T47D (cell line): Measurements from ENCODE around the gene MYO1D.
A peak's percentile ranks its signal among the peaks of the same experiment; 100 is the strongest.
"Not testable (repeated sequence)": the region's sequence is repeated elsewhere in the genome, so short reads cannot be mapped to it uniquely, and the experiment has no call there.

Experiments
- DNase-seq, 2 experiments: peaks; one replicate each; pipeline versions ENCODE4 v3.0.0 to v3.0.0-alpha.2; 2011 to 2012; ENCODE audit warnings: low read depth in 1 of 2, low spot score in 1 of 2
- JUND ChIP-seq: IDR thresholded peaks from 2 replicates; pipeline ENCODE4 v1.6.1; 2012; ENCODE audit warnings: low read depth
- in situ Hi-C: cut with HindIII; loops from 2 replicates; pipeline ENCODE4 v1.10.0; 2016; ENCODE audit warnings: low sequenced_read_pairs, low pct_unique_long_range_greater_than_20kb

MYO1D gene

DNA sequence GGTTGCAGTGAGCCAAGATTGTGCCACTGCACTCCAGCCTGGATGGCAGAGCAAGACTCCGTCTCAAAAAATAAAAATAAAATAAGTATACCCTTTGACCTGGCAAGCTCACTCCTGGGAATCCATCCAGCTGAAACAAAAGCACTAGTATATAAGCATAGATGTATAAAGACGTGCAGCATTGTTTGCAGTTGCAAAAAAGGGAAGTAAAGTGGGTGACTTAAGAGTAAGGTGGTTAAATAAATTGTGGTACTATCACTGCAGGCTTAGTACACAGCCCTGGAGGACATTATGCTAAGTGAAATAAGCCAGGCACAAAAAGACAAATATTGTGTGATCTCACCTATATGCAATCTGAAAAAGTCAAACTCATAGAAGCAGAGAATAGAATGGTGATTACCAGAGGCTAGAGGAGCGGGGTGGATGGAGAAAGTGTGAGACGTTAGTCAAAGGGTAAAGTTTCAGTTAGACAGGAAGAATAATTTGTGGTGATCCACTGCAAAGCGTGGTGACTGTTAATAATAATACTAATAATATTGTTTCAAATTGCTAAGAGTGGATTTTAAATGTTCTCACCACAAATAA is 113.0 kb downstream of the MYO1D start:
- no peak for TF ChIP-seq JUND
- DNase-seq = no peak
- in situ Hi-C loops = no loop called here

DNA sequence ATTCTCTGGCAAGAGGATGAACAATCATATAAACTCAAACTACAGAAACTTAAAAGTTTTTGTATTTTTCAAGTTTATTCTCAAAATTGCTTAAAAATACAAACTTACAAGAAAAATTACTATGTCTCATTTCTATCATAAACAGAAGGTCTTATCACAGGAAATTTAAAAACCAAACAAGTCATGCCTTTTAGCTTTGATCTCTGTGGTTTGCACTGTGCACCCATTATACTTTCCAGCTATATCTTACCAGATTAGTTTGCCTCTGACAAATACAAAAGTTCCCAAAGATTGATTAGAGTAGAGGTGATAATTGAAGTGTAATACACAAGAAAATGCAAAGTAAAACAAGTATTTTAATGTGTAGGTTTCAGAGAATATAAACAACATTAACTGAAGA is 117.4 kb downstream of the MYO1D start:
- TF ChIP-seq JUND = no peak
- no peak for DNase-seq
- in situ Hi-C loops = no loop called here

DNA sequence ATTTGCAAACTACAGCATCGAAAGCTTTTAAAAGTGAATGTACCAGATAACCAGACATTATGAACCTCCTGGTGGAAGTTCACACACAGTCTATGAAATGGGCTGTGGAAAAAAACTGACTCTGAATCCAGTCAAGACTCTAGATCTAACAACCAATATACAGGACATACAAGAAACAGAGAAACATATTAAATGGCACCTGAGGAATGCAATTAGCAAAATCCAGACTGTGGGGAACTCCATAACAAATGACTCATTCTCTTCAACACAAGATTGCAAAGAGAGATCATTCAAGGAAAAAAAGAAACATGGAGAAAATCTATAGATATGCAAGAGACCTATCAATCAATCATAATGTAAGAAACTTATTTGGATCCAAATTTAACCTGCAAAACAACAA is 119.0 kb downstream of the MYO1D start:
- in situ Hi-C loops = no loop called here
- DNase-seq = no peak
- TF ChIP-seq JUND = no peak

DNA sequence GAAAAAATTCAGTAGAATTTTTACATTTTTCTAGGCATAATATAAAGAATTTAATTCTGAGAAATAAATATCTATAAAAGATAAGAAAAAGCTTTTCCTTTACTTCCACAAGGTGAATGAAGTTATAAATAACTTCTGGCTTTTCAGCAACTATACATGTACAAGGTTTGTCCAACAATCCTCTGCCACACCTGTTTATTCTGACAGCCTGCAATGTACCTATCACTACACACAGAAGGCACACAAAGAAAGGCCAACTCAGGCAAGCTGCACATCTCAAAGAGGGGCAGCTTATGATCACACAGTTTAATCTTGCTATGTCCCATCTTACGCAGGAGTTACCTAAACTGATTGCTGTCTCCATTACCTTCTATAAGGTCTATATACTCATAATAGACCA is 120.2 kb downstream of the MYO1D start:
- DNase-seq = no peak
- TF ChIP-seq JUND = no peak
- in situ Hi-C loops = no loop called here

DNA sequence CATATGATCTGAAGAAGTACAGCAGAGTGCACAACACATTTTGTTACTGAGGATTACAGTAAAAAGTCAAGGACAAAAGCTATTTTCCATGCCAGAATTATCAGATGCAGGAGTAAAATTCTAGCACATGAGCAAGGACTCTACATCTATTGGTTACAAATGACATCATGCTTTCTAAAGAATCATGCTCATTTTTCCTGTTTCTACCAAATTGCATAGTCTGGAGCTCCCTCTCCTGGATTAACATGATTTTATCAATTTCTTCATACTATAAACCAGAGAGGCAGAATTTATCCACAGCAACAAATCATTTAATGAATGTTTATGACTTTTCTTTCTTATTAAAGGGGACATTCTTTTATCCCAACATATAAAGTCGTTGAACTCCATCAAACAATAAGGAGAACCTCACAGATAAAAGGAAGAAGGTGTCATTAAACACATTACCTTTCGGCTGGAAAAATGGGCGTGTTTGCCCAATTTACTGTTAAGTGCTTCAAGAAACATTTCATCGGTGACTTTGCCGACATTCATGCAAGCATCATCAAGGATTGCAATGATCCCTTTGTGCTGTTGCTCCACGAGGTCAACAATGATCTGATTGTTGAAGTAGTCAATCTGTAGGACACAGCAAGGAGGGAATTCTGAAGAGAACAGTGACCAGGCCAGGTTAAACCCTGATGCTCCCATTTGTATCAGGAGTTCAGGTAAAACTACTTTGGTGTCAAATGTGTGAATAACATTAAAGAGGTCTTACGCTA is 121.7 kb downstream of the MYO1D start:
- no peak for TF ChIP-seq JUND
- in situ Hi-C loops = no loop called here
- peak; percentile 26 to 71 for DNase-seq

DNA sequence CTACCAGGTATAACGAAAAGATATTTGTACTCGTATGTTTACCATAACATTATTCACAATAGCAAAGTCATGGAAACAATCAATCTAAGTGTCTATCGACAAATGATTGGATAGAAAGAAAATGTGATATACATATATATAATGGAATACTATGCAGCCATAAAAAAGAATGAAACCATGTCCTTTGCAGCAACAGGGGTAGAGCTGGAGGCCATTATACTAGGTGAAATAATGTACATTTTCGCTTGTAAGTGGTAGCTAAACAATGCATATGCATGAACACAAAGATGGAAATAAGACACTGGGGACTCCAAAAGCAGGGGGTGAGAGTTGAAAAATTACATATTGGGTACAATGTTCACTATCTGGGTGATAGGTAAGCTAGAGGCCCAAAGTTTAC is 124.0 kb downstream of the MYO1D start:
- TF ChIP-seq JUND = no peak
- in situ Hi-C loops = no loop called here
- no peak for DNase-seq

DNA sequence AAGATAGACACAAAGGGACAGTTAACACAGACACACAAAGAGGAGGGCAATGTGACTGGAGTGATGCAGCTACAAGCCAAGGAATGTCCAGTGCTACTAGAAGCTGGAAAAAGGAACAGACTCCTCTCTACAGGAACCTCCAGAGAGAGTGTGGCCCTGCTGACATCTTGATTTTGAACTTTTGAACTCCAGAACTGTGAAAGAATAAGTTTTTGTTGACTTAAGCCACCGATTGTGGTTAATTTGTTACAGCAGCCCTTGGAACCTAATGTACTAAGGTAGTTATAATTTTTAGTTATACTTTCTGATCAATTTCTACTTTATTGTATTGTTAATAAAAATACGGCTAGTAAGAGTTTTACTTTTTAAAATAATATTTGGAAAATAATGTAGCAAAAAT is 129.1 kb downstream of the MYO1D start:
- in situ Hi-C loops = no loop called here
- DNase-seq = no peak
- no peak for TF ChIP-seq JUND

DNA sequence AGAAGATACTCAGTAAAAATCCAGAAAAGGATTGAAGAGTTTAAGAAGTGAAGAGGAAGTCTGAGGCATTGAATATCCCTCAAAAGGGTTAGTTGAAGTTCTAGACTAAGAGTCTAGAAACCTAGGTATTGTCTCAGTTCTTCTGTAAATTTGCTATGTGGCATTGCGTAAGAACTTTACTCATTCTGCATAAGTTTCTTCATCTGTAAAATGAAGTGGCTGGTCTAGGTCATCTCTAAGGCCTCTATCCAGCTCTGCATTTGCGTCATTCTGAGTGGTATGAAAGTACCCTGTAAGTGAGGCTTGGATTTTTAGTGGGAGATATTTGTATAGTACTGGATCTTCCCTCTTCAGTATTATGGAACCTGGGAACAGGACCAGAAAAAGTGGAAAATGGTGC is 130.2 kb downstream of the MYO1D start:
- in situ Hi-C loops = no loop called here
- no peak for DNase-seq
- TF ChIP-seq JUND = no peak

DNA sequence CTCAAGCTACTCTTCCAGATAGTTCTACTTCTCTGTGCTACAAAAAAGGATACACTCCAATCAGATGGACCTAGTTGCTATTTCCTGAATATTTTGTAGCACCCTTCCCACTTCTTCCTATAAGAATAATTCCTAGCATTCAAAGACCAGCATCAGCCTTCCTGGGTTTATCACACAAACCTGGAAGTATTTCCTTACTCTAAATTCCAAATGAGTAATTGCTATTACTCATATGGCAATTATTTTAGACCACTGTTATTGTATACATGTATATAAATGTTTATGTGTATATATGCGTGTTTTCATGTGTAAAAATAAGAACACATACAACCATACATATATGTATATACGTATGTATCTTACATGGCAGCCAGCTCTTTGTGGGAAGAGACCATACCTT is 130.6 kb downstream of the MYO1D start:
- in situ Hi-C loops = no loop called here
- no peak for DNase-seq
- no peak for TF ChIP-seq JUND

DNA sequence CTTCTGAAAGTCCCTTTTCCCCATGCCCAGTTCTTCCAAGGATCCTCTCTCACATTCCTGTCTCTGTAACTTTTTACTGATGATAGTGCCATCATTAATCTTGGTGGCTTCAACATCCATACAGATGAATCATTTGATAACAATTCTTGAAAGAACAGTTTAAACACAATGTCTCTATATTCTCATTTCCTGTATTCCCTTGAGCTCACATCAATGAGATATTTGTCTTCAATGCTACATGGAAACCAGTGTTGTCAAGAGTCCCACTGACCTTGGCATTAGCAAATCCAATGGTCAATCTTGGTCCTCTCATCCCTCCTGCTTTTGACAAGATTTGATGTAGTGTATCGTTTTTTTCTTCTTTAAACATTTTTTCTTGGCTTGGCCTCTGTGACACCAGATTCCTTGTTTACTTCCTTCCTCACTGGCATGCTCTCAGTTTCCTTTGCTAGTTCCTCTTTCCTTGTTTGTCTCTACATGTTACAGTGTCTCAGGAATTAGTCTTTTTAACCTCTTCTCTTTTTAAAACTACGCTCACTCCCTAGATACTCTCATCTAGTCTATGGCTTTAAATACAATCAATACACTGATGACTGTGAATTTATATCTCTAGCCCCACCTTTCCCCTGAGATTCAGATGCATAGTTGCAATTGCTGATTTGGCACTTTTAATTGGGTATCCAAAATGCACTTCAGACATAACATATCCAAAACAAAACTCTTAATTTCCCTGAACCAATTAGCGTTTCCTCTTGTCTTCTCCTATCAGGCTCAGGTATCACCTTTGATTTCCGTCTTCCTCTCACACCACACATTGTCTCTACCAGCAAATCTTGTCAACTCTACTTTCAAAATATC is 134.0 kb downstream of the MYO1D start:
- DNase-seq = no peak
- no peak for TF ChIP-seq JUND
- in situ Hi-C loops = no loop called here

DNA sequence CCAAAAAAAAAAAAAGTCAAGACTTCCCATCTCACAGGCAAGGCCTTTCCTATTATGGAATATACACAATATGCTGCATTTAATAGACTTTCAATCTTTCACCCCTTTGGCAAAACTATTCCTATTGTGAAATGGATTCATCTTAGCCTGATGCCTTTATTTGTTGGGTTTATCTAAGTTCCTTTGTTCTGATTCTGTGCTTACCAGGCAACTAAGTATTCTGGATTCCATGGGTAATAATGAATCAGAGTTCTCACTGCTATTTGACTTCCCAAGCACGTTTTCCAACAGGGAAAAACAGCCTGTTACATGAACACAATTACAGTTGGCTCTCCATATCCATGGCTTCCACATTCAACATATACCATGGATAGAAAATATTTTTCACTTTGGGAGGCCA is 135.5 kb downstream of the MYO1D start:
- in situ Hi-C loops = no loop called here
- DNase-seq = no peak
- no peak for TF ChIP-seq JUND

DNA sequence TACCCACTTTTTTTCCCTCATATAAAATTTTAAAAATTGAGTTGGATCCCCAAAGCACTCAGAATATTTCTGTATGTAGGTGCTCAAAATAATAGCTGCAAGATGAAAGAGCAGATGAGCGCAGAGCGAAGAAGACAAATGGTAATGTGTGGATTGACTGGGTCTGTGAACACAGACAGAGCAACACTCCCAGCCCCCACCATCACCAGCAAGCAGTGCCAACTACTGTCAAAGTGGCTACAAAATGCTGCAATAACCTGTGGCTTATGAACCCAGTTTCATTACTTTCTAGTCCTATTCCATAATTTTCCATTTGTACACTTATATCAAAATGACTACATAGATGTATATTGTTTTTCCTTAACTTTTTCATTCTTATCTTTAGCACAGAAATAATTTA is 137.2 kb downstream of the MYO1D start:
- no peak for DNase-seq
- TF ChIP-seq JUND = no peak
- in situ Hi-C loops = no loop called here

DNA sequence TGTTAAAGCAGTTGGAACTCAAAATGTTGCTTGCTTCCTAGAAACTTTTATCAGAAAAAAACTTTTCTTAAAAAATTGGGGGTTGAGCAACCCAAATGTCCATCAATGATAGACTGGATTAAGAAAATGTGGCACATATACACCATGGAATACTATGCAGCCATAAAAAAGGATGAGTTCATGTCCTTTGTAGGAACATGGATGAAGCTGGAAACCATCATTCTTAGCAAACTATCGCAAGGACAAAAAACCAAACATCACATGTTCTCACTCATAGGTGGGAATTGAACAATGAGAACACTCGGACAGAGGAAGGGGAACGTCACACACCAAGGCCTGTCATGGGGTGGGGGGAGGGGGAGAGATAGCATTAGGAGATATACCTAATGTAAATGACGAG is 137.8 kb downstream of the MYO1D start:
- DNase-seq, in situ Hi-C loops: not testable (repeated sequence)
